GM21717 (cell line): ENCODE measurements around the gene NRN1.

ENCODE experiments used
- ATAC-seq: cut with Tn5 transposase; IDR thresholded peaks from one replicate; pipeline ENCODE4 v1.9.1; 2021; ENCODE audit warnings: mild to moderate bottlenecking, moderate library complexity; ENCODE audit not compliant: unreplicated experiment

The NRN1 gene

DNA sequence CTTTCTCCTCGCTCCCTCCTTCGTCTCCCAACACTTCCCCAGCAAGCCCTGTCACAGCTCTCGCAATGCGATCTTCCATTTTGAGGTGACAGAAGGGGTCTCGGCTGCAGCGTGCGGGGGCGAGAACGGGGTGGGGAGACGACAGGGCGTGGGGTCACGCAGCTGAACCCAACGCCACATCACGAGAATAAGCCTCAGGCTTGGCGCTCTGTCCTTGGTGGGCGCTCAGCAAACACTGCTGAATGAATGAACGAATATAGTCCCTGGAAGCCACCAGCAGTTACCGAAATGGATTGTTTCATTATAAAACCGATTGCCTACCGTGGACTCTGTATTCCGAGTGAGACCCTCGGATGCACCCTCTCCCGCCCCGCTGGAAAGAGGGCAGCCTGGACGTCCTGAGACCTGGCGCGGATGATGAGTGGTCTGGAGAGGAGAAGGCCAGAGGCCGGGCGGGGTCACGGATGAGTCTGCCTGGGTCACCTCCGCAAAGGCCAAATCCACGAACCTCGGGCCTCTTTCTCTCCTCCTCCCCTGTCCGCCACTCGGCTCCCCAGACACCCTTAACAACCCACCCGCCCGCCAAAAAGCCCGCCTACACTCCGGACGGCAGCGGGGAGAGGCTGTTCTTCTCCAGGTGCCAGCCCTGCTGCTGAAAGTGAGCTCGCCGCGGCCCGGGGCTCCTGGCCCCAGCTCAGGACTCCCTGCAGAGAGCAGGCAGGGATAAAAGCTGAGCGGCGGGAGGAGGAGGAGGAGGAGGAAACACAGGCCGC, 3.7 kb downstream of the NRN1 start:
- ATAC-seq = no peak

DNA sequence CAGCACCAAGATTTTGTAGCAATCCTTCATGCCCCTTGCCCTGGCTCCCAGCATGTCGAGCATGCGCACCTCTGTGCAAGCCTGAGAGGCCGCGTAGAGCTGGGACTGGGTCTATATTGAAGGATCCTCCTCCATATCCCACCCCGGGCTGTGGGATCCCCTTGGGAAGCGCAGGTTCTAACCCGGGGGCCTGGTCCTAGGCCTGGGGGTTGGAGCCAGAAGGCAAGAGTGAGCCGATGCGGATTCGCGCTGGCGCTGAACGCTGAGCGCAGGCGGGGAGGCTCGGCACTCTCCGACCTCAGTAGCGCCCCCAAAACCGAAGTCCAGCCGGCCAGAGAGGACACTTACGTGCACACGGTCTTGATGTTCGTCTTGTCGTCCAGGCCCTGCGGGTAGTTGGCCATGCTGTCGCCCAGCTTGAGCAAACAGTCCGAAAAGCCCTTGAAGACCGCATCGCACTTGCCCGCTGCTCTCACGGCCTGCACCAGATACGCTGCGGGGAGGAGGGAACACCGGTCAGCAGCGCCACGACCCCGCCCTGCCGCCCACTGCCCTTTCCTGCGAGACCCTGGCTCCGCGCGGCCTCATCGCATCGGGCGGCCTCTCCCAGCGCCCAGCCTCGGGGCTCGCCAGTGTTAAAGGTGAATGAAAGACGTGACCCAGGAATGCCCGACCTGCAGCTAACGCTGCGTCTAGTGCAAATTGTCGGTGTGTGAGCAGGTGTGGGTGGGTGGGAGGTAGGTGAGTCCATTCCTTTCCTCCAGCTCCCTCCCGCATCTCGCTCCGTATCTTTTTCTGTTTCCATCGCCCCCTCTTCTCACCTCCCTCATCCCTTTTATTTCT, 4.5 kb downstream of the NRN1 start:
- no peak for ATAC-seq

DNA sequence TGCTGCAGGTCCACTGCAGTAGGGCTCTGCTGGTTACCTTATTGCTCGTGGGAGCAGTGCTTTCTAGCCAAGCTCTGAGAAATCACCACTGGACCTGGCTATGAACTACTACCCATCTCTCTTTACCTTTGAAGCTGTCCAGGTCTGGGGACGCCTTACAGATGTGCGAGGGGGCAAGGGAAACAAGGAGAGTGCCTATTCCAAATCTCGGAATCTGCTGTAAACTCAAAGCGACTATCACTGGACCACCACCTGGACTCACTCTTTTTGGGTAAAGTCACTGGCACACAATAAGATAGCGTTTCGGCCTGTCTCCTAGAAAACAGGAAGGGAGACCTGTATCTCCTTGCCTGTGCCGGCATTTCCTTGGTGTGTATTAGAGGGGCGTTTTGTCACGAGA, 5.3 kb downstream of the NRN1 start:
- ATAC-seq = no peak

DNA sequence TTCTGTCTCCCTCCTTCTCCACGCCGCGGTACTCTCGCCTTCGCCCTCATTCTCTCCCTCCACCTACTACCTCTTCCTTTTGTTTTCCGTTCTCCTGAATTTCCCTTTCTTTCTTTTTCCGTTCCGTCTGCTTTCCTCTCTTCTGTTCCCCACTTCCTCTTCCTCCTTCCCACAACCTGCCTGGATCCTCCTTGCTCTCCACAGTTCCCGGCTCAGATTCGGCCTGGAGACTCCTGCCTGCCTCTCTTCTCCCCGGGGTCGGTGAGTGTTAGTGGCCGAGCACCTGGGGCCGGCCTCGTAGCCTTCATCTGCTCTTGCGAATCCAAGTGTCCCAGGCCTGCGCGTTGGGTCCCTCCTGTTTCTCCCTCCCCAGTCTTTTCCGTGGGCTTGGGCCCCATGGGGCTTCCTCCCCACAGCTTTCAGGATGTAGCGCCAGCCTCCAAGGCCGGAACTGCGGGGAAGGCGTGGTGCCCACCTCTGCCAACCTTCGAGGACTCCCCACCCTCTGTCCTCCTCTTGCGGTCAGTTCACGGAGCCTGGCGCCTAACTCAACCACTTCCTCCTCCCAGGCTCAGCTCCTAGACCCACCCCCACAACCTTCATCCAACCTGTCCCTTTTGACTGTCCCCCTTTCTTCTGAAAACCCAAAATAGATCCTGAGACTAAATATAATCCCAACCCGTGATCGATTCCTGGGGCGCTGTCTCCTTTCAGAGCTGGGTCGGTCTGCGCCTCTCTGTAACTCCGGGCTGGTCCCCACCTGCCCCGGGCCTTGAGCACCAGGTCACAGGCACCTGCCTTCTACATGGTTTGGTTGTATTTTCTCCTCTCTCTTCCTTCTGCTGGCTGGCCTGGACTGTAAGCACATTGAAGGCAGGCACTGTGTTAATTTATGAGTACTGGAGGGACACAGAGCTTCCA, 6.8 kb downstream of the NRN1 start:
- ATAC-seq = no peak

DNA sequence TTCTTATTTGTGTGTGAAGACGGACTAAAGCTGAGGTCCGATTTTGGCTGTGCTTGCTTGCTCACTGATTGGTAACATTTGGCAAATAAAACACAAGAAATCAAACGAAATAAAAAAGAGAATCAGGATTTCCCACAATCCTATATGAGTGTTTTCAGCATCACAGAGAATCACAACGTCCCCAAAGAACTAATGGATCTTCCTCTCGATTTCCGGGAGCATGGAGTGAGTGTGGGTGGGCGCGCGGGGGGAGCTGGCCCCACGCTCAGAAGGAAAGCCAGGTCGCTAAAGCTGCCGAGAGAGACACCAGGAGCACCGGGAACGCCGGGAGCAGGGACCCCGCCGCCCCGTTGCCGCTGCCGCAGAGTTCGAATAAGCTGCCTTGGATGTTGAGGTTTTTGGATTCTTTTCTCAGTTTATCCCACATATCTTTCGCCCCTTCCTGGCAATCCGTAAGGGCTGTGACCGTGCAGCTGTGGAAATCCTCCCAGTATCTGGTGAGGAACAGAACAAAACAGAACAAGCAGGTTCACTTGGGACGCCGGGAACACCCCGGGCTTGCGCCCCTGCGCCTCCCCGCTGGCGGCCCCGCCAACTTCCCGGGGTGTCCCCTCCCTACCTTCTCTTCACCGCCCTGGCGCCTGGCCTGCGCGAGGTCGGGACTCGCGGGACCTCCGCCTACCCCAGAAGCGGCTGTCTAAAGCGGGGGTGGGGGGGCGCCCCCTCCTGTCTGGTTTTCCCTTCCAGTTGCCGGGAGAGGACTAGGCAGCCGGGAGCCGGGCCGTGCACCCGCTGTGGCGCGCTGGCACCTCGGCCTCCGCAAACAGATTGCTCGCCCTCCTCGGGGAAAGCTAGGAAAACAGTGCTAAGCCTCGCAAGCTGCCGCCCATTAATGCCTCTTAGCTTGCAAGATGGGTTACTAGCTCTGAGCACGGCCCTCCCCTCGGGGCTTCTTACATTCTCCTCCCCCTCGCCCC, 7.7 kb downstream of the NRN1 start:
- no peak for ATAC-seq

DNA sequence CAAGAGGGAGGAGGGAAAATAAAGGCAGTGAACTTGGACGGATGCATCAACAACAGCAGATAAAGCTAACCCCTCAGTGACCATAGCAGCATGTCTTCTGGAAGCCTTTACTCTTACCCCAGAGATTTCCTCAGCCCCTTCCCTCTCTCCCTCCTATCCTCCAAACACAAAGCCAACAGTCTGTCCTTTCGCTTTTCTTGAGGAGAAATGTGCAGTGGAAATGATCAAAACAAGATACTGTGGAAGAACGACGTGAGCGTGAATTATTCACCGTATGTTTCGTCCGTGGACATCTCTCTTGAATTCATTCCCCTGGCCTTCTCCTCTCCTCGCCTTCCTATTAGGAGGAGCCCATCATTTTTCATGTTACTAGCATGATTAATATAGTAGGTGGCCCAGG, 8.5 kb downstream of the NRN1 start:
- ATAC-seq = no peak

DNA sequence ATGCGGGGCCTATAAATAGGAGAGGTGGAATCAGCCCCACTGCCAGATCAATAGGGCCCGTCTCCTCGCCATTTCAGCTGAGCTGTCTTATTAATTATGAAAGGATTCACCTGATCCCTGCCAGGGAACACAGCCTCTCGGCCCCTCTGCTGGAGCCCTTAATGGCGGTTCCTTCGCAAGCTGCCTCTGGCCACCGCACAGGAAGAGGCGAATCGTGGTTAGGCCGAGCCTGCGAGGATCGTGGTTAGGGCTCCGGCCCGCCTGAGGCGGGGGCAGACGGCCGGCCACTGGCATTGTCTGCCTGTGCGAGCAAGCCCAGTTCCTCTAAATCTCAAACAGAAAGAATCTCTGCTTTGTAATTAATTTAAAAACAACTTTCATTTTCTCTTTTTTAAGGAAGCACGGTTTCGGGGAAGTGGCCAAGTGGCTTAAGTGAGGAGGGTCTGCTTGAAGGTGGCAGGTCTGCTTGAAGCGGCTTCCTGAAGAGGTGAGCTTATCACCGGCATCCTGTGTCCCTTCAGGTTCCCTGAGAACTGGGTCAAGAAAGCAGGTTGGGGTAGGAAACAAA, 9.2 kb downstream of the NRN1 start:
- ATAC-seq = no peak

DNA sequence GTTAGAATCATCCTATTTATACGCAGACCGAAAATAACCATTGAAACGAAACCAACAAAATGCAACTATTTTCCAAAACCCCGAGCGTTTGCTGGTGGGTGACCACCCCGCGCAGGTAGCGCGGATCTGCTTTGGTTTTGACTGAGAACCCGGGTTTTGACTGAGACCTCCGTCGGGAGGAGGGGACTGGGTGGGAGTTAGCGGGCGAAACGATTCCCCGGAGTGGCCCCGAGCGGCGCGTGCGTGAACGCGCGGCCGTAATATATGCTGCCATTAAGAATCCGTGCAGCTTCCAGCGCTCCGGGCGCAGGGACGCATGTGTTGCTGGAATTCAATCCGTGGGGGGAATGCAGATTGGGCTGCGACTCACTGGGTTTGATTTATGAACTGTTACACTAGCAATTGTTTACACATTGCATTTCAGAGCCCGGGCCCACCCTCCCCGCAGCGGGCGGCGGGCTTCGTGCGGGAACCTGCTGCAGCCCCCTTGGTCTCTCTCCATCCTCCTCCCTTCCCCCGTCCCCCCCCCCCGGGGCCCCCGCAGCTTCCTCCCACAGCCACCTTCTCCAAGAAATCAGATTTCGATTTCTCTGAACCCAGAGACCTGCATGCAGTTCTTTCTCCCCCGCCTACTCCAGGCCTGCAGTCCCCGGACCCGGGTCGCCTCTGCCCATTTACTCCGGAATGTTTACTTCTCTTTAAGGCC, 9.9 kb downstream of the NRN1 start:
- ATAC-seq = no peak

DNA sequence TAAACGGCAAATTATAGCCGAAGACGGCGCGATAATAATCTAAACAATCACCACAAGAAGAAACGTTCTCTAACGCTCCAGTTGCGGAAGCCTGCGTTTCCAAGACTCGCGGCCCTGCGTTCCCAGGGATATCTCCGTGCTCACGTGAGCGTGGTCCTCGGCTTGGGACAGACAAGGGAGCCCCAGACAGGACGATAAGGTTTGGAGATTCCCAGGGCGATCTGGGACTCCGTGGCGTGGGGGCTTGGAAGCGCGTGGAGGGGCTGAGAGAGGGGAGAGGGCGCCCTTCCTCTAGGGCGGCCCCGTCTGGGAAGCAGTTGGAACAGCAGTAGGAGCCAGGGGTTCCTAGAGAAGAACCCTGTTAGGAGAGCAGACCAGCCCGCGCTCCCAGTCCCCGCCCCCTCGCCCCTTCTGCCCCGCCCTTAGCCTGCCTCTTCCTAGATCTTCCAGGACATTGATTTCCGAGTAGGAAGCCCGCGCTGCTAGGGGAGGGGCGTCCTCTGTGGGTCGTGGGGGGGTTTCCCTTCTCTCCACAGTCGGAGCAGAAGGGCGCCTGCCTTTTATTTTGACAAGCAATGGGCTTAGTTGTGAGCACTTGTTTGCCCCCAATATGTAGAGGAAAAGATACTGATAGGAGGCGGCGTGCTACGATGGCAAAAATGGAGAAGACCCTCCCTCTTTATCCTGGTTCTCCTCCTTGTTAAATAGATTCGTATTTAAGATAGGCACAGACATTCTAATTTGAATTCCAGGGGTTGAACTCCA, 10.6 kb downstream of the NRN1 start:
- ATAC-seq = no peak

DNA sequence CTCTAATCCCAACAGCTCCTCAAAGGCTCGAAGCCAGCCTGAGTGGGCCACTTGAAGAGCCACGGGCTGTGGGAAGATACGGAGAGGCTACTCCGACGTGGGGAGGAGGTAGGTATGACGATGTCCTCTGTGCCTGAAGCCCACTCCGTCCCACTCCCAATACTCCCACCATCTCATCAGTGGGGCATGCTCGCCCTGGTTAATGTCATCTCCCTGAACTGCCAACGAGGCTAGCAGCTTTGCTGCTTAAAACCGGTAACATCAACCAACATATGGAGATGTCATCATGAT, 11.1 kb downstream of the NRN1 start:
- no peak for ATAC-seq

DNA sequence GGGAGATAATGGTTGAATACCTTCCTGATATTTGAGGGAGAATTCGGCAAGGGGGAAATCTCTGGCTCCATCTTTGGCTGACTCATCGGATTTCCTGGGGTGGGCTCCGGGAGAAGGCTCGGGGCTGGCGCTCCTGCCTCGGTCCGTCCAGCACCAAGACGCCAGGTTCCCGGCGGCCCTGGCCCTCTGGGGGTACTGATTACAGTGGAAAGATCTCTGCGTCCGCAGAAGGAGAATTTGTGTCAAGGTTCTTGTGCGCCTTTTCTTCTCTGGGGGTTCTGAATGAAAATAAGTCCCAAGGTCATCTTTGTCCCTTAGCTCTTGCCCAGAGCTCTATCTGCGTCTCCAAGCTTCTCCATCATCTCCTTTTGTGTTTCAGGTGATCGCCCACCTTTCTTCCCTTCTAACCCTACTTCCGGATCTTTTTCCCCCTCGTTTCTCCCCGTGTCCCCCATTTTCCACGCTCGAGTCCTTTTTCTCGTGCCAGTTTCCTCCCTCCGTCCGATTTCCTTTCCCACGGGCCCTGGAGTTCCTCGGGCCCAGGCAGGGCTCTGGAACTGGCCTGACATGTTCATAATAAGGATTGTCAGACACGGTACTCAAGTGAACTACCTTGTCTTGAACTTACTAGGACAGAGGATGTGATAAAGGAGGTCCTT, 11.6 kb downstream of the NRN1 start:
- ATAC-seq = no peak

DNA sequence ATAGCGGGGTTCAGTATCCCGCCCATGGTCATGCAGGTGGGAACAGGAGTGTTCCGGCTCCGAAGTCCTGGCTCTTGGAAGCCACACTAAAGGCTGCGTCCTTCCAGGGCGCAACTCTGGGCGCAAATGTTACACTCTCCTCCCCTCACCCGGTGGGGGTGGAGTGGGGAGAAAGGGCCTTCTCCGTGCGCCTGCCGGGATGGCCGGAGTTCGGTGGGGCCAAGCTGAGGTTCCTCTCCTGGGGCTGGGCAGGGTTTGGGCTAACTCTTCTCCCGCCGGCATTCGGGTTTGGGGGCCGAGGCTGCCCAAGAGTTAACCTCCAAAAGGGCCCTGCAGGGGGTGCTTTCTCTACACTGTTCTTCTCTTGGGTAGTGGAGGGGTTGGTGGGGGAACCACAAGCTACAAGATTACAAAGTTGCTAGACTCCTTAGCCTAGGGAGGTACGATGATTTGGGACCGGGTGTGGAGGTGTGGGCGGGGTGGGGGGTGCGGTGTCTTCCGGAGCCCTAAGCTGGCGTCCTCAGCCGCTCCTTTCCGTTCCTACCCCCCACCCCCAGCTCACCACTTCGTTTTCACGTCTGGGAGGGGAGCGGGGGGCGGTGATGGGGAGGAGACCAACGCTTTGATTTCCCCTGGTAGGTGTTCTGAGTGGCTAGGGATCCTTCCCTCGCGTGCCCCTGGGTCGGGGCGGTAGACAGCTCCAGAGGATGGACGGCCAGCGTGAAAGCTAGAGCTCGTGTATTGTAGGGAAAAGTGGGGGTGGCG, 12.3 kb downstream of the NRN1 start:
- no peak for ATAC-seq

DNA sequence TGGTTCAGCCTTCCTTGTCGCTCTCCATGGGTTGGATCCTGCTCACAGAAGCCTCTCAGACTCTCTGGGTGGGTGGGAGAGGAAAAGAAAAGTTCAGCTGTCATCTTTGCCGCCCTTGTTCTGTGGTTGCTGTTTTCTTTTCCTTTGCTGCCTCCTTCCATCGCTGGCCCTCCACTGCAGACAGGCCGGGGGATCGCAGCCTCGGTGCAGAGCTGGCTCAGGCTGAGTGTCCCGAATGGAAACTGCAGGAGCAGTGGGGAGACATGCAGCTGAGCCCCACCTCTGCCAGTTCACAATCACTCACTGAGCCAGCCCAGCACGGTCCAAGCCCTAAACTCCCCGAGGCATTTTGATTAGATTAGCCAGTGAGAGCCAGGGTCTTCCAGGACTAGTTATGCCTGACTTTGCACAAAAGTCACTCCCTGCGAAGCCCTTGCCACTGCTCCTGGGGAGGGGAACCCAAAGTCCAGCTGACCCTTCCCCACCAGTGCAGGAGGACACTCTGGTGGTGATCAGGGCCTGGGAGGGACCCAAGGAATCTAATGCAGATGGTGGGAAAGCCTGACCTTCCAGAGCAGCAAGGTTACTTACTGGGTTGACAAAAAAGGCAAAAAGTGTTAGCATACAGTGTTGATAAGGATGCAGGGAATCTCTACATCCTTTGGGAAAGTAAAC, 14.0 kb downstream of the NRN1 start:
- ATAC-seq = no peak

DNA sequence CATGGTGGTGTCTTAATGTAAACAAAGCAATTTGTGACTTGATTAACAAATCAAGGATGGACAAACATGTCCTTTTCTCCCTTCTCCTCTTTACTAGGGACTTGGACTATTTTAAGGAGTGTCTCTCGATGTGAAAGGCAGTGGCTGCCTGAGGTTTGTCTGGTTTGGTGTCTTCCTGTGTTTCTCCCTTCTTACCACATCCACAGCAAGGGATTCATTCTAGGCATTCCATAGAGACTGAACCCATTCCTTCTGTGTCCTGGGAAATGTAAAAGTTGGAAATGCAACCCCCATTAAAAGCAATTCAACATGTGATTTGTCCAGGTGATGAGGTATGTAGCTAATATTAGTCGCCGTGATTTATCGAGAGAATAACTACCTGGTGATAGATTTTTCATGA, 15.9 kb downstream of the NRN1 start:
- no peak for ATAC-seq

DNA sequence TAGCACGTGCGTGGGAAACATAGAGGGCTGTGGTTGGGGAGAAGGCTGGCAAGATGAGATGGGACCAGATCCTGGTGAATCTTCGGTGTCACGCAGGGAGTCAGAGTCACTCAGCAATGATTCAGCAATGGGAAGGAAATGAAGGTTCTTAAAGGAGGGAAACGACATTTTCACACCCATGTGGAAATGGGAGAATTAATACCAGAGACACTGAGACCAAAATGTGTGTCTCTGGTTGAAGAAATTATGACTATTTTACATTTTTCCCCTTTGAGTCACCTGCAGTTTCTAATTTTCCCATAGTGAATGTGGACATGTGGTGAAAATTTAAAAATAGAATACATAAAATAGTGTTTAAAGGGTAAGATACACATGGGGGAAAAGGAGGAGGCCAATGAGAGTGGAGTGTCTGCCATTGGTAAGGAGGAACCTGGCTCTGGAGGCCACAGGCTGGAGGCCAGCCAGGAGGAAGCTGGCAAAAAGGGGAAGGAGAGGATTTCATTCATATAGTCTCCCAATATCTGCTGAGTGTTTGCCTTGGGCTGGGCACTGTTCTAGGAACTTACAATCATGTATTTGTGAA, 17.5 kb downstream of the NRN1 start:
- ATAC-seq = no peak

DNA sequence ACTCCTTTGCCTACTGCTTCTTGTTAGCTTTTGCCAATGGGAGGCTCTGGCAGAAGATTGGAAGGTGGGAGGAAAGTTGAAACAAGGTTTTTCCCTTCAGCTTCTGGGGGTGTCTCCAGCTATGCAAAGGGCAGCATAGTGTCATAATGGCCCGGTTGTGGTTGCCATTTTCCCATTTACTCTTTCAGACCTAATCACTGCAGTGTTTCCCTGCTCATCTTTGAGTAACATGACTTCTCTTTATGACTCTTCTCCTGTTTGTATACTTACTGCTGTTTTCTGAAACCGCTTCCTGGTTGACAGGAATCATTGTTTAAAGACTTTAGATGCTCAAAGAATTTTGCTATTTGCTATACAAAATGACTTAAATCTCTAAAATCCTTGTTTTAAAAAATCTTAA, 19.9 kb downstream of the NRN1 start:
- no peak for ATAC-seq
